T-cell (primary cell): Measurements from ENCODE around the gene NAP1L4. TPM values are rescaled to one million over a fixed set of nuclear protein-coding genes. Genes with fewer than 3 reads are reported as not detected.
A peak's percentile ranks its signal among the peaks of the same experiment; 100 is the strongest.

Experiments
- ATAC-seq, 4 experiments: fragments of 200-7000 bp in 3 of 4; fragments of 150-1000 bp in 1 of 4; cut with Tn5 transposase; replicated peaks in 1 of 4; 1 replicate in 3 of 4; 2 replicates in 1 of 4; pipeline ENCODE4 v1.10.0; 2021; ENCODE audit warnings: moderate library complexity in 3 of 4, mild to moderate bottlenecking in 2 of 4, moderate number of reproducible peaks in 1 of 4
- CTCF ChIA-PET, 2 donors: fragments of 300-600 bp; sonication (Branson Sonifier 250); formaldehyde crosslinking; loops; one replicate each; lab custom pipeline; 2022; ENCODE audit warnings: antibody characterized with exemption in 2 of 2; lab: Charles Lee
- POLR2A ChIA-PET, 2 donors: fragments of 300-600 bp; sonication (Branson Sonifier 250); formaldehyde crosslinking; loops; one replicate each; lab custom pipeline; 2022; ENCODE audit warnings: antibody characterized with exemption in 2 of 2; lab: Charles Lee
- DNase-seq, 35 experiments: peaks; one replicate each; pipeline versions ENCODE4 v3.0.0 to v3.0.0-alpha.2; 2013 to 2023
- H3K27ac ChIP-seq: one replicate; pipeline ENCODE4 v1.5.1; 2013; ENCODE audit warnings: low read length
- H3K27me3 ChIP-seq, 2 experiments: replicated peaks in 1 of 2; 1 replicate in 1 of 2; 2 replicates in 1 of 2; pipeline versions ENCODE4 v1.6.1 to v1.7.0; 2013; ENCODE audit warnings: low read length in 1 of 2, mixed read lengths in 1 of 2; ENCODE audit not compliant: control insufficient read depth in 2 of 2, insufficient read depth in 2 of 2; ENCODE audit errors: extremely low read depth in 1 of 2
- H3K36me3 ChIP-seq, 2 donors: 1 replicate in 1 of 2; 2 replicates in 1 of 2; pipeline versions ENCODE4 v1.6.1 to v1.7.0; 2013; ENCODE audit warnings: low read length in 1 of 2; ENCODE audit not compliant: control insufficient read depth in 2 of 2, insufficient read depth in 1 of 2; ENCODE audit errors: extremely low read depth in 1 of 2
- H3K4me1 ChIP-seq, 2 experiments: 1 replicate in 1 of 2; 2 replicates in 1 of 2; pipeline versions ENCODE4 v1.6.1 to v1.7.0; 2013; ENCODE audit warnings: low read length in 2 of 2, mixed read lengths in 1 of 2; ENCODE audit not compliant: insufficient read depth in 2 of 2, control insufficient read depth in 1 of 2; ENCODE audit errors: extremely low read depth in 1 of 2
- H3K4me3 ChIP-seq, 2 donors: 1 replicate in 1 of 2; 2 replicates in 1 of 2; pipeline versions ENCODE4 v1.5.1 to v1.7.0; 2013; ENCODE audit warnings: mild to moderate bottlenecking in 2 of 2, low read length in 1 of 2, moderate library complexity in 1 of 2; ENCODE audit not compliant: control insufficient read depth in 1 of 2; ENCODE audit errors: extremely low read depth in 1 of 2
- H3K9me3 ChIP-seq: 2 replicates; pipeline ENCODE4 v1.7.0; 2013
- H3K27ac Mint-ChIP-seq, 2 donors: one replicate each; pipeline ENCODE4 v1.8.0; 2020 to 2021; ENCODE audit warnings: mild to moderate bottlenecking in 2 of 2, mixed read lengths in 2 of 2
- H3K27me3 Mint-ChIP-seq, 2 donors: one replicate each; pipeline ENCODE4 v1.8.0; 2021 to 2022; ENCODE audit warnings: mixed read lengths in 2 of 2
- H3K36me3 Mint-ChIP-seq: one replicate; pipeline ENCODE4 v1.8.0; 2021; ENCODE audit warnings: mixed read lengths
- H3K4me1 Mint-ChIP-seq, 3 donors: one replicate each; pipeline ENCODE4 v1.8.0; 2020 to 2022; ENCODE audit warnings: mixed read lengths in 3 of 3, mild to moderate bottlenecking in 1 of 3
- H3K4me3 Mint-ChIP-seq, 3 donors: one replicate each; pipeline ENCODE4 v1.8.0; 2020 to 2022; ENCODE audit warnings: mild to moderate bottlenecking in 3 of 3, mixed read lengths in 3 of 3, moderate library complexity in 3 of 3
- H3K9me3 Mint-ChIP-seq, 3 donors: one replicate each; pipeline ENCODE4 v1.8.0; 2020 to 2022; ENCODE audit warnings: mixed read lengths in 3 of 3
- WGBS: methylation state at CpG from one replicate; pipeline ENCODE4 v1.1.5; 2013; ENCODE audit warnings: missing lambda C conversion rate; ENCODE audit not compliant: insufficient coverage; 5-methylcytosine and 5-hydroxymethylcytosine counted together
- total RNA-seq, 35 experiments: library from RNA in 6 of 35; stranded (reverse) in 6 of 35; fragments of 120-200 nt in 1 of 35; gene quantifications; one replicate each; pipeline versions ENCODE4 v1.2.1 to v1.2.4 and lab custom pipeline; 2013 to 2026

The NAP1L4 gene
- total RNA-seq, 5 donors from 2014 or later (not counting 1 experiment from before 2014, with no cell fraction given): 253 to 388 (median 299) TPM

- WGBS: under 1% methylated on average over 79 of the region's 79 CpGs
- H3K27ac Mint-ChIP-seq: peak overlapping the region; percentile 97 to 98
- ATAC-seq: peak; percentile 41 to 49 (median 47)
- H3K36me3 Mint-ChIP-seq: peaks cover 3% of the 10 kb centered on the region
- Histone ChIP-seq H3K27ac (peak overlapping the region; percentile 53), H3K4me3 (peak overlapping the region; percentile 70 to 93), H3K9me3 (no peaks in the 10 kb centered on the region), H3K4me1 (peaks cover 25 to 32% of the 10 kb centered on the region in 2 experiments), H3K27me3 (no peaks in the 10 kb centered on the region), H3K36me3 (peaks cover 0 to 3% of the 10 kb centered on the region in 2 donors)
- peak in 4 of 35 experiments; percentile 8 to 43 (median 20) for DNase-seq
- ChIA-PET CTCF (interaction anchor here in 1 of 2 donors (0.6 to 2.6 kb wide), 8 partner anchors 13 to 99 kb away, joined by 3 to 13 read pairs (median 5); a partner anchor contains a TSS), POLR2A (interaction anchor here (1.0 to 1.3 kb wide), 2 partner anchors 23 kb away, joined by 4 to 16 read pairs; no protein-coding TSS in a partner anchor)
- no peaks in the 10 kb centered on the region for H3K27me3 Mint-ChIP-seq
- H3K9me3 Mint-ChIP-seq: no peaks in the 10 kb centered on the region
- H3K4me3 Mint-ChIP-seq: peak overlapping the region; percentile 85 to 99 (median 98)
- peaks cover 30 to 41% (median 39%) of the 10 kb centered on the region in 3 donors for H3K4me1 Mint-ChIP-seq
These were observed 486 bp downstream of the NAP1L4 start for GRCh38 chr11:2991452-2992233.

- peak overlapping the region; percentile 85 to 99 (median 98) for H3K4me3 Mint-ChIP-seq
- H3K36me3 Mint-ChIP-seq: peaks cover 3% of the 10 kb centered on the region
- H3K4me1 Mint-ChIP-seq: peaks cover 35 to 46% (median 40%) of the 10 kb centered on the region in 3 donors
- DNase-seq: peak in 10 of 35 experiments; percentile 11 to 50 (median 30)
- no peak for ATAC-seq
- no peaks in the 10 kb centered on the region for H3K27me3 ChIP-seq
- H3K4me1 ChIP-seq: peaks cover 32 to 33% of the 10 kb centered on the region in 2 experiments
- ChIA-PET POLR2A (interaction anchor here (0.5 to 0.7 kb wide), 2 partner anchors 9 to 1353 kb away, joined by 3 to 18 read pairs; no protein-coding TSS in a partner anchor), CTCF (interaction anchor here in 1 of 2 donors (2.6 to 2.7 kb wide), 2 partner anchors 15 to 23 kb away, joined by 12 to 13 read pairs; no protein-coding TSS in a partner anchor)
- no peaks in the 10 kb centered on the region for H3K9me3 ChIP-seq
- 0% methylated on average over 12 of the region's 17 CpGs for WGBS
- no peaks in the 10 kb centered on the region for H3K9me3 Mint-ChIP-seq
- peak overlapping the region; percentile 53 for H3K27ac ChIP-seq
- no peaks in the 10 kb centered on the region for H3K27me3 Mint-ChIP-seq
- H3K27ac Mint-ChIP-seq: peak overlapping the region; percentile 91 to 92
- H3K36me3 ChIP-seq: peaks cover 0 to 3% of the 10 kb centered on the region in 2 donors
- H3K4me3 ChIP-seq: peak overlapping the region; percentile 70 to 93
These were observed 1.3 kb downstream of the NAP1L4 start for GRCh38 chr11:2990617-2991451.

DNA sequence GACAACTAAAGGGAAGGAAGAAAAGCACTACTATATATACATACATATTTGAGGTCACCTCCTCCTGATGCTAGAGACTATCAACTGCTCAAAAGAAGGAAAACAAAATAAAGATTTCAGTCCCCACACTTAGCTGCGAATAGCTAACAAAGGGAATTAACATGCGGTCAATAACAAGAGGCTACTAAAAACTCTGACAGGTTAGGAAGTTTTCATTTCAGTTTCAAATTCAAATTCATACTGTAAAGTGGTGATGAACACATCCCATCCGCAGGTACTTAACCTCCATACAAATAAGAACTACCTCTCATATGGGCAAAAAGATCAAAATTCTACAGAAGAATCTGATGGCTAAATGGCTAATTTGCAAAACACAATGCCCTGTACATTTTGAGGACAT is 2.6 kb downstream of the NAP1L4 start:
- WGBS: no CpG with 5 or more reads among the region's 3 CpGs
- Mint-ChIP-seq H3K27me3 (no peaks in the 10 kb centered on the region), H3K4me1 (peaks cover 44 to 55% (median 49%) of the 10 kb centered on the region in 3 donors), H3K9me3 (no peaks in the 10 kb centered on the region), H3K27ac (peak overlapping the region; percentile 91 to 92), H3K36me3 (peaks cover 5% of the 10 kb centered on the region), H3K4me3 (peak overlapping the region; percentile 85 to 99 (median 98))
- peaks cover 34 to 35% of the 10 kb centered on the region in 2 experiments for H3K4me1 ChIP-seq
- H3K4me3 ChIP-seq: peak overlapping the region; percentile 44 to 70
- DNase-seq: peak in 1 of 35 experiments; percentile 30
- POLR2A ChIA-PET: interaction anchor here (0.8 to 1.6 kb wide), 4 partner anchors 12 to 458 kb away, joined by 3 to 4 read pairs (median 4); no protein-coding TSS in a partner anchor
- H3K27ac ChIP-seq: peak overlapping the region; percentile 53
- H3K36me3 ChIP-seq: peaks cover 0 to 5% of the 10 kb centered on the region in 2 donors
- CTCF ChIA-PET: interaction anchor here (0.9 to 2.7 kb wide), 4 partner anchors 14 to 68 kb away, joined by 3 to 13 read pairs (median 8); partner anchors contain the start of gene CARS1 (in 1 of the 2)
- H3K9me3 ChIP-seq: no peaks in the 10 kb centered on the region
- ATAC-seq: no peak
- no peaks in the 10 kb centered on the region for H3K27me3 ChIP-seq

- no peaks in the 10 kb centered on the region for H3K27me3 ChIP-seq
- ATAC-seq: no peak
- POLR2A ChIA-PET: interaction anchor here (0.6 to 1.6 kb wide), 6 partner anchors 11 to 457 kb away, joined by 3 to 4 read pairs (median 4); no protein-coding TSS in a partner anchor
- peak overlapping the region; percentile 85 to 99 (median 98) for H3K4me3 Mint-ChIP-seq
- peaks cover 0 to 8% of the 10 kb centered on the region in 2 donors for H3K36me3 ChIP-seq
- H3K9me3 Mint-ChIP-seq: no peaks in the 10 kb centered on the region
- peaks cover 35 to 40% of the 10 kb centered on the region in 2 experiments for H3K4me1 ChIP-seq
- H3K4me1 Mint-ChIP-seq: peaks cover 48 to 58% (median 53%) of the 10 kb centered on the region in 3 donors
- no peaks in the 10 kb centered on the region for H3K9me3 ChIP-seq
- H3K27ac Mint-ChIP-seq: peak overlapping the region; percentile 91 to 92
- WGBS: 0% methylated on average over 3 of the region's 4 CpGs
- peak overlapping the region; percentile 53 for H3K27ac ChIP-seq
- H3K27me3 Mint-ChIP-seq: no peaks in the 10 kb centered on the region
- peak overlapping the region; percentile 42 to 70 for H3K4me3 ChIP-seq
- peaks cover 7% of the 10 kb centered on the region for H3K36me3 Mint-ChIP-seq
- DNase-seq: peak in 1 of 35 experiments; percentile 28
- CTCF ChIA-PET: interaction anchor here (0.6 to 2.7 kb wide), 6 partner anchors 13 to 96 kb away, joined by 3 to 13 read pairs (median 4); partner anchors contain the start of gene CARS1 (in 1 of the 2)
These were observed 3.1 kb downstream of the NAP1L4 start for GRCh38 chr11:2989006-2989405.

DNA sequence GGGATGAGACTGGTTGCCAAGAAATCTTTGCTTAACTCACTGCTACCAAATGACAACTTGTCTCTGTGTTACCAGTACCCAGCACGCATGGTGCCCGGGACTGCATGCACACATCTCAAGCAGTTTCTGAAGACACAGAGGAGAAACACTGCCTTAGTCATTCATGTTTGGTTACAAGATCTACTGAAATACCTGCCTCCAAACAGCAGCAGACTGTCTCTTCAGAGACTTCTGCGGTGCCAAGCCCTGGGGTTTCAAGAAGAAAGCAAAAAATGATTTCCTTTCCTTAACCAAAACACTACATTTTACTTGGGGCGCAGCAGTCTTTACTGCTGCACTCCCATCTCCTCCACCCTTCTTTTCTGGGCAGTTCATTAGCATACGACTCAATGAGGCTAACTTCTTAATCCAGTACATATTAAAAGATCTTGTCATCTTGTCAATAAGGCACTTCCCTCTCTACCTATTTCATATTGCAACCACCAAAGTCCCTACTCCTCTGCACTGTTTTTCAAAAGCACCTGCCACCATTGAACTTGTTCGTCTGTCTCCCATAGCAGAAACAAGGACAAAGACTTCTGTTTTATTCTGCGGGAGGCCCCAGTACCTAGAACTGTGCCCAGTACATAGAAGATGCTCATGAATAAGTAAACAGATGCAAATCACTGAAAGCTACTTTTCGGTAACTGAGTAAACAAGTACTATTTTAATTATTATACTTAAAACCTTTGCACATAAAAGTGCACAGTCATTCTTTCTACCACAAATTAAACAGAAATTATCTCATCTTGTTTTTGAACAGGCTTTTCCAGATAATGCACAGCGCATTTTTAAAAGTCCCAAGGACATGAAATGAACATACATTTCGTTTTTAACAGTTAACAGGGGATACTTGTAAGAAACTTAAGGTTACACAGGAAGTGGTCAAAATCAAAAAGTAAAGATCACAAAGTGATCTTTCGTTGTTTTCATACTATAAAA is 4.0 kb downstream of the NAP1L4 start:
- Mint-ChIP-seq H3K36me3 (peaks cover 7% of the 10 kb centered on the region), H3K4me3 (peak overlapping the region; percentile 85 to 99 (median 98)), H3K4me1 (peaks cover 56 to 66% (median 60%) of the 10 kb centered on the region in 3 donors), H3K27ac (peak overlapping the region; percentile 91 to 92), H3K27me3 (no peaks in the 10 kb centered on the region), H3K9me3 (no peaks in the 10 kb centered on the region)
- no peaks in the 10 kb centered on the region for H3K9me3 ChIP-seq
- DNase-seq: peak in 30 of 35 experiments; percentile 15 to 70 (median 39)
- H3K36me3 ChIP-seq: peaks cover 0 to 10% of the 10 kb centered on the region in 2 donors
- POLR2A ChIA-PET: interaction anchor here (0.6 to 1.6 kb wide), 6 partner anchors 10 to 456 kb away, joined by 3 to 4 read pairs (median 4); no protein-coding TSS in a partner anchor
- H3K4me3 ChIP-seq: peak overlapping the region; percentile 42 to 70
- H3K27me3 ChIP-seq: no peaks in the 10 kb centered on the region
- peaks cover 35 to 48% of the 10 kb centered on the region in 2 experiments for H3K4me1 ChIP-seq
- WGBS: 0% methylated on average over 6 of the region's 11 CpGs
- CTCF ChIA-PET: interaction anchor here (0.6 to 2.7 kb wide), 5 partner anchors 12 to 96 kb away, joined by 3 to 12 read pairs (median 4); partner anchors contain the start of gene CARS1 (in 1 of the 2)
- peak overlapping the region; percentile 53 for H3K27ac ChIP-seq
- peak; percentile 34 to 55 (median 42) for ATAC-seq
